GM23338 (cell line): Measurements from ENCODE around the gene RIC1.

Experiments
- CREB1 ChIP-seq: fragments of 250-450 bp; sonication (Bioruptor Pico); IDR thresholded peaks from 2 replicates; pipeline ENCODE4 v1.5.0; 2020; ENCODE audit warnings: low read depth, mild to moderate bottlenecking, moderate library complexity
- CTCF ChIP-seq, 2 experiments: fragments of 200-600 bp in 1 of 2; sonication (generic) in 1 of 2; conservative IDR thresholded peaks; 2 replicates each; pipeline versions ENCODE4 v1.5.1 to v1.6.1; 2016 to 2017; ENCODE audit warnings: antibody characterized with exemption in 2 of 2, low read depth in 2 of 2, mild to moderate bottlenecking in 2 of 2, moderate library complexity in 1 of 2
- EZH2 ChIP-seq: fragments of 200-600 bp; sonication (generic); IDR thresholded peaks from one replicate; pipeline ENCODE4 v1.8.0; 2017; ENCODE audit warnings: antibody characterized with exemption, mild to moderate bottlenecking, low read depth; ENCODE audit not compliant: unreplicated experiment
- EZH2phosphoT487 ChIP-seq: fragments of 200-600 bp; sonication (generic); IDR thresholded peaks from one replicate; pipeline ENCODE4 v1.8.1; 2018; ENCODE audit warnings: antibody characterized with exemption; ENCODE audit not compliant: unreplicated experiment
- POLR2AphosphoS5 ChIP-seq: IDR thresholded peaks from 2 replicates; pipeline ENCODE4 v1.6.1; 2016; ENCODE audit warnings: antibody characterized with exemption, low read depth
- REST ChIP-seq: IDR thresholded peaks from one replicate; pipeline ENCODE4 v1.6.1; 2018; ENCODE audit warnings: antibody characterized with exemption; ENCODE audit not compliant: unreplicated experiment
- ZNF114 ChIP-seq: fragments of 250-450 bp; sonication (Bioruptor Pico); IDR thresholded peaks from 2 replicates; pipeline ENCODE4 v1.5.0; 2020; ENCODE audit warnings: mild to moderate bottlenecking, moderate library complexity
- ZNF331 ChIP-seq: fragments of 250-450 bp; sonication (Bioruptor Pico); IDR thresholded peaks from 2 replicates; pipeline ENCODE4 v1.5.0; 2020; ENCODE audit warnings: low read depth, mild to moderate bottlenecking, moderate library complexity

GRCh38 chr9:5611321-5612184, 17.4 kb upstream of the RIC1 start:
- TF ChIP-seq CTCF (conservative IDR thresholded peaks at IDR 0.05; ENCODE audit: low read depth in 2 of 2), result no peak
- TF ChIP-seq POLR2AphosphoS5, result no peak
- TF ChIP-seq EZH2phosphoT487, result no peak
- TF ChIP-seq ZNF331 (CRISPR knock-in tag), result no peak
- TF ChIP-seq EZH2, result no peak
- no peak for TF ChIP-seq CREB1 (CRISPR knock-in tag)
- TF ChIP-seq REST, result no peak
- TF ChIP-seq ZNF114 (CRISPR knock-in tag), result no peak
